GM23248 (cell line): ENCODE measurements around the gene RNF166. TPM values are rescaled to one million over a fixed set of nuclear protein-coding genes. Genes with fewer than 3 reads are reported as not detected.

Source experiments
- DNase-seq: peaks from one replicate; pipeline ENCODE4 v3.0.0-alpha.2; 2015
- H2AFZ ChIP-seq: fragments of 200-600 bp; sonication (generic); 2 replicates; pipeline ENCODE4 v1.6.1; 2016; ENCODE audit warnings: antibody characterized with exemption
- H3F3A ChIP-seq: fragments of 200-600 bp; sonication (generic); 2 replicates; pipeline ENCODE4 v1.6.1; 2016; ENCODE audit warnings: mild to moderate bottlenecking, antibody characterized with exemption, mixed run types; ENCODE audit not compliant: insufficient read depth
- H3K27ac ChIP-seq: fragments of 200-600 bp; sonication (generic); 2 replicates; pipeline ENCODE4 v1.5.1; 2016; ENCODE audit warnings: mild to moderate bottlenecking
- H3K27me3 ChIP-seq: fragments of 200-600 bp; sonication (generic); replicated peaks from 2 replicates; pipeline ENCODE4 v1.6.1; 2016; ENCODE audit warnings: mild to moderate bottlenecking; ENCODE audit not compliant: insufficient read depth
- H3K36me3 ChIP-seq: fragments of 200-600 bp; sonication (generic); 2 replicates; pipeline ENCODE4 v1.6.1; 2016; ENCODE audit warnings: low read depth, mild to moderate bottlenecking
- H3K4me1 ChIP-seq: fragments of 200-600 bp; sonication (generic); 2 replicates; pipeline ENCODE4 v1.6.1; 2016; ENCODE audit warnings: mild to moderate bottlenecking; ENCODE audit not compliant: insufficient read depth
- H3K4me2 ChIP-seq: fragments of 200-600 bp; sonication (generic); one replicate; pipeline ENCODE4 v1.6.1; 2016; ENCODE audit warnings: mild to moderate bottlenecking; ENCODE audit not compliant: unreplicated experiment
- H3K4me3 ChIP-seq: fragments of 200-600 bp; sonication (generic); 2 replicates; pipeline ENCODE4 v1.5.1; 2016; ENCODE audit warnings: mild to moderate bottlenecking
- H3K79me2 ChIP-seq: fragments of 200-600 bp; sonication (generic); 2 replicates; pipeline ENCODE4 v1.6.1; 2016; ENCODE audit warnings: mild to moderate bottlenecking; ENCODE audit not compliant: insufficient read depth
- H3K9ac ChIP-seq: fragments of 200-600 bp; sonication (generic); 2 replicates; pipeline ENCODE4 v1.6.1; 2016; ENCODE audit warnings: mild to moderate bottlenecking
- H3K9me2 ChIP-seq: fragments of 200-600 bp; sonication (generic); 2 replicates; pipeline ENCODE4 v1.6.1; 2016; ENCODE audit warnings: mixed run types, mild to moderate bottlenecking, moderate library complexity; ENCODE audit not compliant: insufficient read depth
- H3K9me3 ChIP-seq: fragments of 200-600 bp; sonication (generic); one replicate; pipeline ENCODE4 v1.6.1; 2017; ENCODE audit warnings: low read depth
- H4K20me1 ChIP-seq: fragments of 200-600 bp; sonication (generic); 2 replicates; pipeline ENCODE4 v1.6.0; 2016; ENCODE audit not compliant: insufficient read depth
- EZH2 ChIP-seq: fragments of 200-600 bp; sonication (generic); IDR thresholded peaks from 2 replicates; pipeline ENCODE4 v1.6.1; 2018; ENCODE audit warnings: antibody characterized with exemption, mild to moderate bottlenecking; ENCODE audit not compliant: insufficient read depth, poor library complexity, severe bottlenecking
- EZH2phosphoT487 ChIP-seq: fragments of 200-600 bp; sonication (generic); IDR thresholded peaks from 2 replicates; pipeline ENCODE4 v1.6.1; 2018; ENCODE audit warnings: antibody characterized with exemption, moderate library complexity, mild to moderate bottlenecking, low read depth; ENCODE audit not compliant: insufficient read depth
- WGBS, 2 experiments: methylation state at CpG; one replicate each; pipeline ENCODE4 v1.1.6; 2015 to 2017; ENCODE audit warnings: low lambda C conversion rate in 2 of 2, low coverage in 1 of 2; ENCODE audit errors: missing lambda C conversion rate in 2 of 2; 5-methylcytosine and 5-hydroxymethylcytosine counted together
- in situ Hi-C: fragments of 300-500 bp; cut with MboI; formaldehyde crosslinking; loops from 2 replicates; pipeline ENCODE4 v1.15.0; 2020
- polyA plus RNA-seq: library from polyadenylated mRNA; unstranded; fragments of >200 nt; fragmentation: Nextera tagmentation; extraction: Ambion mirVana; gene quantifications from 2 replicates; pipeline ENCODE4 v1.2.1, GENCODE V29; 2016
- total RNA-seq: library from RNA; depleted of rRNA; stranded (reverse); fragments of >200 nt; shearing (Covaris generic); gene quantifications from 2 replicates; pipeline ENCODE4 v1.2.3, GENCODE V29; 2014

The RNF166 gene
- total and polyA plus RNA-seq, 2 experiments from 2014 or later, result 8.9 to 14.6 TPM

DNA sequence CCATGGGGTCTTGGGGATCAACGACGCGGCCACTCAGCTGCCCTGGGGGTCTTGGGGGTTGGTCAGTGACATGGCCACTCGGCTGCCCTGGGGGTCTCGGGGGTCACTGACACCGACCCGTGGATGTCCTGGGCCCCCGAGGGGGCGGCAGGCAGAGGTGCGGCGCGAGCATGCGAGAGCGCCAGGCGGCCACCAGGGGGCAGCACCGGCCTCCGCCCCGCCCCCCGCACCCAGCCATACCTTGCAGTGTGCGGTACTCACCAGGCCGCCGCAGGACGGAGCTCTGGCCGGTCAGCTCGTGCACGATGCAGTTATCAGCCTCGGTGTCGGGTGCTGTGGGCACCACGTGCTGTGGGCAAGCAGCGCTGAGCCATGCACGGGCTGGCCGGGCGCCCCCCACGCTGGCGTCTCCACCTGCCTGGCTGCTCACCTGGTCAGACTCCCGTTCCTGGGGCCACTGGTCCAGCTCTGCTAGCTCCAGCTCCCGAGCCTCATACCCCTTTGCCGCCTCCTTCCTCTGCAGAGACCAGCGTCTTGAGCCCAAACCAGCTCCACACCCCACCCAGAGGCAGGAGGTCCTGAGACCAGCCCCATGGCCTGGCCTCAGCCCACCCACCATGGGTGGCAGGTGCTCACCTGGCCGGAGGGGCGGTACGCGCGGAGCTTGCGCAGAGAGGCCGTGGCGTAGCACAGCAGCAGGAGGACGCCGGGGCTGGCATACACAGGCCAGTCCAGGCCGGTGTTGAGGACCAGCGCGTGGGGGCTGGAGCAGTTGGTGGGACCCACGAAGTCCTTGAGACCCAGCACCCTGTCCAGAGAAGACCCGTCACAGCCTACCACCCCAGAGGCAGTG, 31.3 kb upstream of the RNF166 start:
- Histone ChIP-seq H3K36me3 (peaks cover 10% of the 10 kb centered on the region; the same call in 1 of the 2 replicates), H3K9me3 (no peaks in the 10 kb centered on the region), H2AFZ (no peak overlapping the region), H3K27me3 (no peaks in the 10 kb centered on the region), H3K27ac (no peak overlapping the region), H3K79me2 (peaks cover 20% of the 10 kb centered on the region), H3K4me2 (no peak overlapping the region), H3K9me2 (no peaks in the 10 kb centered on the region), H3K4me1 (no peaks in the 10 kb centered on the region), H3F3A (no peaks in the 10 kb centered on the region), H3K9ac (no peak overlapping the region), H4K20me1 (no peaks in the 10 kb centered on the region), H3K4me3 (no peak overlapping the region)
- no peak for TF ChIP-seq EZH2phosphoT487
- TF ChIP-seq EZH2, result no peak
- in situ Hi-C loops, result no loop called here
- peak; percentile 80 for DNase-seq
- WGBS, 2 experiments, result 50 to 54% methylated on average over 43 to 50 of the region's 54 CpGs

DNA sequence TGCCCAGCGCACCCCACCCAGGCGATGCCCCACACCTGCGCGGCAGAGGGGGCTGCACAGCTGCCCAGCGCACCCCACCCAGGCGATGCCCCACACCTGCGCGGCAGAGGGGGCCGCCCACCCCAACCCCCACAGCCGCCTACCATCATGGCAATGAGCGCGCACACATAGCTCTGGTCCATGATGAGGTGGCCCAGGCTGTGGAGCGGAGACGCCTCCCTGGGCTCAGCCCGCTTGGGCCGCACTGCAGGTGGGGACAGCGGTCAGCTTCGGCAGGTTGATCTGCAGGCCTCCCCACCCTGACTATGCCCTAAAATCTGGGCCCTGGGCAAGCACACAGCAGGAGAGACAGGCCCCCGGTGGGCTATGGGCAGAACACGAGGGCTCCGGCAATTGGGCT, 30.3 kb upstream of the RNF166 start:
- no peak overlapping the region for H2AFZ ChIP-seq
- H3K4me2 ChIP-seq, result no peak overlapping the region
- no peak overlapping the region for H3K4me3 ChIP-seq
- H3K27me3 ChIP-seq, result no peaks in the 10 kb centered on the region
- H3K4me1 ChIP-seq, result no peaks in the 10 kb centered on the region
- no peaks in the 10 kb centered on the region for H3K9me2 ChIP-seq
- H3K36me3 ChIP-seq, result peaks cover 11% of the 10 kb centered on the region; the same call in 1 of the 2 replicates
- no peak for DNase-seq
- WGBS, 2 experiments, result 83 to 94% methylated on average over 9 to 17 of the region's 21 CpGs
- H3K9me3 ChIP-seq, result no peaks in the 10 kb centered on the region
- H4K20me1 ChIP-seq, result no peaks in the 10 kb centered on the region
- no peaks in the 10 kb centered on the region for H3F3A ChIP-seq
- peaks cover 13% of the 10 kb centered on the region; the same call in 1 of the 2 replicates for H3K79me2 ChIP-seq
- in situ Hi-C loops, result no loop called here
- no peak overlapping the region for H3K27ac ChIP-seq
- no peak overlapping the region for H3K9ac ChIP-seq
- TF ChIP-seq EZH2phosphoT487 (no peak), EZH2 (no peak)

GRCh38 chr16:88736088-88736487, 29.9 kb upstream of the RNF166 start:
- TF ChIP-seq EZH2, result no peak
- no peak for TF ChIP-seq EZH2phosphoT487
- Histone ChIP-seq H3K27ac (no peak overlapping the region), H3K4me1 (no peaks in the 10 kb centered on the region), H3F3A (peaks cover 4% of the 10 kb centered on the region; the same call in 1 of the 2 replicates), H3K79me2 (peaks cover 13% of the 10 kb centered on the region; the same call in 1 of the 2 replicates), H3K4me2 (no peak overlapping the region), H3K27me3 (no peaks in the 10 kb centered on the region), H3K36me3 (peaks cover 15% of the 10 kb centered on the region; the same call in 1 of the 2 replicates), H3K9ac (no peak overlapping the region), H3K9me3 (no peaks in the 10 kb centered on the region), H2AFZ (no peak overlapping the region), H3K9me2 (no peaks in the 10 kb centered on the region), H3K4me3 (no peak overlapping the region), H4K20me1 (no peaks in the 10 kb centered on the region)
- WGBS, 2 experiments, result 91 to 94% methylated on average over 16 to 19 of the region's 21 CpGs
- no peak for DNase-seq
- in situ Hi-C loops, result no loop called here

DNA sequence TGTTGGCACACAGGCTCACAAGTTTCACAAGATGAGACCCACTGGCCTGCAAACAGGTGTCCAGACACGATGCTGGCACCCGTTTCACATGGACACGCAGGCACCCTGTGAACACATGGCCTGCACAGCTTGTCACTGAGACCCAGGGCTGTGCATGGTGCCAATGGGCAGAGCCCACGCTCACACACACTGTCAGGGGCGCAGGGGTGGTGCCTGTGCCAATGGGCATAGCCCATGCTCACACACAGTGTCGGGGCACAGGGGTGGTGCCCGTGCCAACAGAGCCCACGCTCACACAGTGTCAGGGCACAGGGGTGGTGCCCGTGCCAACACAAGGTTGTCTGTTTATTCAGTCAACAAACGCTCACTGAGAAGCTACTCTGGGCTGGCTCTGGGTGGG, 29.4 kb upstream of the RNF166 start:
- no peak overlapping the region for H3K4me3 ChIP-seq
- no peaks in the 10 kb centered on the region for H3K9me2 ChIP-seq
- H3K9me3 ChIP-seq, result no peaks in the 10 kb centered on the region
- peaks cover 6% of the 10 kb centered on the region; the same call in 1 of the 2 replicates for H3F3A ChIP-seq
- peaks cover 13% of the 10 kb centered on the region; the same call in 1 of the 2 replicates for H3K79me2 ChIP-seq
- no peaks in the 10 kb centered on the region for H3K27me3 ChIP-seq
- H3K4me2 ChIP-seq, result no peak overlapping the region
- peaks cover 20% of the 10 kb centered on the region; the same call in 1 of the 2 replicates for H3K36me3 ChIP-seq
- TF ChIP-seq EZH2 (no peak), EZH2phosphoT487 (no peak)
- 91% methylated on average over 8 to 10 of the region's 10 CpGs for WGBS, 2 experiments
- H3K27ac ChIP-seq, result no peak overlapping the region
- no peaks in the 10 kb centered on the region for H3K4me1 ChIP-seq
- no peaks in the 10 kb centered on the region for H4K20me1 ChIP-seq
- in situ Hi-C loops, result no loop called here
- no peak overlapping the region for H2AFZ ChIP-seq
- no peak for DNase-seq
- H3K9ac ChIP-seq, result no peak overlapping the region
